IMR-90 (cell line): ENCODE data around the gene TTLL7. TPM values are rescaled to one million over a fixed set of nuclear protein-coding genes. Genes with fewer than 3 reads are reported as not detected.
A peak's percentile ranks its signal among the peaks of the same experiment; 100 is the strongest.

Source experiments
- ATAC-seq: fragments of 200-7000 bp; cut with Tn5 transposase; 2 replicates; pipeline ENCODE4 v1.9.1; 2020; ENCODE audit warnings: low read depth, mild to moderate bottlenecking, moderate library complexity
- BruUV-seq: library from RNA; stranded (reverse); fragments of 400-500 nt; replicated peaks from 2 replicates; lab custom pipeline; 2021; lab: Mats Ljungman, UMichigan
- CTCF ChIA-PET: fragments of 300-600 bp; formaldehyde crosslinking; extraction: SDS; loops from one replicate; lab custom pipeline; 2021; ENCODE audit warnings: antibody characterized with exemption; lab: Yijun Ruan, JAX
- POLR2A ChIA-PET: fragments of 300-600 bp; sonication (Branson Sonifier 250); formaldehyde crosslinking; loops from one replicate; lab custom pipeline; 2022; ENCODE audit warnings: antibody characterized with exemption; ENCODE audit not compliant: unreplicated experiment; lab: Charles Lee
- DNase-seq: peaks from one replicate; pipeline ENCODE4 v3.0.0; 2013
- H2AFZ ChIP-seq: replicated peaks from 2 replicates; pipeline ENCODE3; 2013; ENCODE audit warnings: low read length, mild to moderate bottlenecking; ENCODE audit not compliant: poor library complexity
- H2AK5ac ChIP-seq: 2 replicates; pipeline ENCODE4 v1.6.1; 2013; ENCODE audit warnings: low read depth, low read length, inconsistent platforms
- H2AK9ac ChIP-seq: replicated peaks from 2 replicates; pipeline ENCODE3; 2013; ENCODE audit warnings: mild to moderate bottlenecking, low read depth, low read length, moderate library complexity; ENCODE audit not compliant: poor library complexity
- H2BK120ac ChIP-seq: 2 replicates; pipeline ENCODE4 v1.6.1; 2013; ENCODE audit warnings: low read depth, low read length, inconsistent platforms
- H2BK15ac ChIP-seq: 3 replicates; pipeline ENCODE4 v1.6.1; 2013; ENCODE audit warnings: low read depth, low read length, inconsistent platforms
- H2BK20ac ChIP-seq: 2 replicates; pipeline ENCODE4 v1.6.1; 2013; ENCODE audit warnings: low read depth, mild to moderate bottlenecking, inconsistent platforms, low read length, moderate library complexity
- H2BK5ac ChIP-seq: 2 replicates; pipeline ENCODE4 v1.6.1; 2013; ENCODE audit warnings: mild to moderate bottlenecking, low read depth, low read length, inconsistent platforms; ENCODE audit not compliant: poor library complexity, severe bottlenecking
- H3K14ac ChIP-seq: replicated peaks from 2 replicates; pipeline ENCODE4 v1.6.1; 2013; ENCODE audit warnings: low read depth, low read length, inconsistent platforms
- H3K18ac ChIP-seq: 2 replicates; pipeline ENCODE4 v1.6.1; 2013; ENCODE audit warnings: low read depth, low read length, control low read depth
- H3K23ac ChIP-seq: 2 replicates; pipeline ENCODE4 v1.6.1; 2013; ENCODE audit warnings: low read depth, low read length, inconsistent platforms
- H3K27ac ChIP-seq: 2 replicates; pipeline ENCODE4 v1.5.1; 2013; ENCODE audit warnings: mild to moderate bottlenecking, control low read depth, low read length; ENCODE audit not compliant: insufficient read depth
- H3K27me3 ChIP-seq: 2 replicates; pipeline ENCODE4 v1.6.1; 2013; ENCODE audit warnings: low read length; ENCODE audit not compliant: control insufficient read depth, insufficient read depth
- H3K36me3 ChIP-seq: 2 replicates; pipeline ENCODE4 v1.6.1; 2013; ENCODE audit warnings: low read length, mixed read lengths; ENCODE audit not compliant: control insufficient read depth, insufficient read depth
- H3K4ac ChIP-seq: 2 replicates; pipeline ENCODE4 v1.6.1; 2013; ENCODE audit warnings: low read depth, low read length, inconsistent platforms
- H3K4me1 ChIP-seq: 2 replicates; pipeline ENCODE4 v1.6.1; 2013; ENCODE audit warnings: low read length, mixed read lengths; ENCODE audit not compliant: control insufficient read depth, insufficient read depth
- H3K4me2 ChIP-seq: 2 replicates; pipeline ENCODE4 v1.6.1; 2013; ENCODE audit warnings: low read depth, mild to moderate bottlenecking, control low read depth, low read length, moderate library complexity
- H3K4me3 ChIP-seq: 2 replicates; pipeline ENCODE4 v1.5.1; 2013; ENCODE audit warnings: low read depth, mild to moderate bottlenecking, control low read depth, low read length, moderate library complexity; ENCODE audit not compliant: insufficient read depth
- H3K56ac ChIP-seq: 2 replicates; pipeline ENCODE4 v1.6.1; 2013; ENCODE audit warnings: low read length, inconsistent platforms; ENCODE audit not compliant: insufficient read depth; ENCODE audit errors: extremely low read depth
- H3K79me1 ChIP-seq, 2 experiments: 2 replicates each; pipeline ENCODE4 v1.6.1; 2013; ENCODE audit warnings: low read length in 2 of 2, inconsistent platforms in 1 of 2, low read depth in 1 of 2
- H3K9ac ChIP-seq: 2 replicates; pipeline ENCODE4 v1.6.1; 2013; ENCODE audit warnings: low read depth, low read length, control low read depth
- H3K9me1 ChIP-seq: 2 replicates; pipeline ENCODE4 v1.6.1; 2013; ENCODE audit warnings: low read length, inconsistent platforms; ENCODE audit not compliant: insufficient read depth
- H3K9me3 ChIP-seq: 2 replicates; pipeline ENCODE4 v1.6.1; 2013; ENCODE audit warnings: low read length; ENCODE audit not compliant: control insufficient read depth, insufficient read depth
- H4K20me1 ChIP-seq: 2 replicates; pipeline ENCODE4 v1.6.1; 2013; ENCODE audit warnings: low read length, inconsistent platforms; ENCODE audit not compliant: insufficient read depth
- H4K5ac ChIP-seq: 2 replicates; pipeline ENCODE4 v1.6.1; 2013; ENCODE audit warnings: mild to moderate bottlenecking, low read depth, low read length, control low read depth
- H4K8ac ChIP-seq, 2 experiments: 2 replicates each; pipeline ENCODE4 v1.6.1; 2013; ENCODE audit warnings: low read depth in 2 of 2, low read length in 2 of 2, control low read depth in 1 of 2, inconsistent platforms in 1 of 2
- H4K91ac ChIP-seq: 2 replicates; pipeline ENCODE4 v1.6.1; 2013; ENCODE audit warnings: low read depth, low read length, inconsistent platforms; ENCODE audit not compliant: insufficient read depth
- CHD1 ChIP-seq: IDR thresholded peaks from 2 replicates; pipeline ENCODE4 v1.6.1; 2012; ENCODE audit warnings: low read depth, low read length, improper control_type of control experiment
- CTCF ChIP-seq: conservative IDR thresholded peaks from 2 replicates; pipeline ENCODE4 v1.5.1; 2012; ENCODE audit warnings: mild to moderate bottlenecking, low read depth, low read length, improper control_type of control experiment
- MAZ ChIP-seq: IDR thresholded peaks from 2 replicates; pipeline ENCODE4 v1.6.1; 2012; ENCODE audit warnings: low read depth, mild to moderate bottlenecking, low read length, improper control_type of control experiment, moderate library complexity, borderline replicate concordance
- MXI1 ChIP-seq: IDR thresholded peaks from 2 replicates; pipeline ENCODE4 v1.6.1; 2012; ENCODE audit warnings: low read depth, mild to moderate bottlenecking, low read length, moderate library complexity, borderline replicate concordance
- RFX5 ChIP-seq: IDR thresholded peaks from 2 replicates; pipeline ENCODE4 v1.8.0; 2012; ENCODE audit warnings: low read depth, mild to moderate bottlenecking, low read length, moderate library complexity
- WGBS, 2 experiments: methylation state at CpG; one replicate each; pipeline versions ENCODE4 v1.1.5 to v1.1.7; 2013; ENCODE audit warnings: missing lambda C conversion rate in 2 of 2; ENCODE audit not compliant: insufficient read length in 1 of 2; ENCODE audit errors: extremely low coverage in 2 of 2; 5-methylcytosine and 5-hydroxymethylcytosine counted together
- dilution Hi-C: fragments of 300-500 bp; cut with HindIII; formaldehyde crosslinking; loops from one replicate; pipeline ENCODE4 v1.14.3; 2018; ENCODE audit warnings: low sequenced_read_pairs; ENCODE audit not compliant: unreplicated experiment
- in situ Hi-C: fragments of 300-500 bp; cut with MboI; formaldehyde crosslinking; loops from 3 replicates; pipeline ENCODE4 v1.14.3; 2019; ENCODE audit warnings: low sequenced_read_pairs, inconsistent platforms, mixed read lengths
- intact Hi-C: fragments of 100-400 bp; cut with micrococcal nuclease; formaldehyde crosslinking; loops from 2 replicates; pipeline ENCODE4 v1.10.0; 2022
- polyA plus RNA-seq, 3 experiments: library from polyadenylated mRNA; depleted of rRNA; stranded (reverse); fragments of >200 nt; gene quantifications; 2 replicates each; pipeline ENCODE4 v1.2.3, GENCODE V29; 2012; ENCODE audit warnings: low replicate concordance in 1 of 3
- total RNA-seq: library from RNA; depleted of rRNA; stranded (reverse); fragments of >200 nt; gene quantifications from 2 replicates; pipeline ENCODE4 v1.2.3, GENCODE V29; 2012; rRNA removed

TTLL7 gene
- total and polyA plus RNA-seq, 2 of the 4 experiments (the other 2 are of a cell fraction), result 5.7 to 8.1 TPM

DNA sequence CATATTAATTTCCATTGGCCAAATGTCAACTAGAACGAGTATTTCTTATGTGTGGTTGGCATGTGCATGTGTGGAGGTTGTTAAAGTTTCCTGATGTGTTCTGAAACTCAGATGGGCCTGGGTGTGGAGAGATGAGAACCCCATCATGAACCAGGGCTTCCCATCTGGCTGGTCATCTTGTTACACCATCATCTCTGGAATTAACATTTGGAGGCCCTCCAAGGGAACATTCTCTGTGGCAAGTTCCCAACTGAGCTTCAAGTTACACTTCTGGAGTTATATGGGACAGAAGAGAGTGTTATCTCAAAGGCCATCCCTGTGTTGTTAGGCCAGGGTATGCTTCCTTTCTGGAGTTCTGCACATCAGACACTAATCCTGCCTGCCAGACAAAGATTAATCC is 183.6 kb downstream of the TTLL7 start:
- intact Hi-C loops, result no loop called here

More for the DNA sequence above, 183.6 kb downstream of the TTLL7 start:
- H4K8ac ChIP-seq, result no peak overlapping the region
- no peak overlapping the region for H3K4me3 ChIP-seq
- no peak overlapping the region for H3K56ac ChIP-seq
- no peak overlapping the region for H2AK9ac ChIP-seq
- TF ChIP-seq CTCF (no peak), RFX5 (no peak), MXI1 (no peak), MAZ (no peak), CHD1 (no peak)
- no peak overlapping the region for H3K9ac ChIP-seq
- H3K23ac ChIP-seq, result no peak overlapping the region
- no peak overlapping the region for H3K4me2 ChIP-seq
- no peak overlapping the region for H3K4ac ChIP-seq
- H3K9me1 ChIP-seq, result no peaks in the 10 kb centered on the region
- no peaks in the 10 kb centered on the region for H3K36me3 ChIP-seq
- H2AK5ac ChIP-seq, result no peak overlapping the region
- WGBS, 2 experiments, result no CpG with 5 or more reads among the region's 1 CpG
- no peak overlapping the region for H4K5ac ChIP-seq
- no peaks in the 10 kb centered on the region for H3K9me3 ChIP-seq
- no peak overlapping the region for H2BK5ac ChIP-seq
- H3K18ac ChIP-seq, result no peak overlapping the region
- no peaks in the 10 kb centered on the region for H3K79me1 ChIP-seq
- no peak overlapping the region for H2BK20ac ChIP-seq
- POLR2A ChIA-PET, result no interaction called here
- no peak overlapping the region for H3K14ac ChIP-seq
- ATAC-seq, result peak; percentile 51
- in situ Hi-C loops, result no loop called here
- H2BK15ac ChIP-seq, result no peak overlapping the region
- dilution Hi-C loops, result no loop called here
- H4K20me1 ChIP-seq, result no peaks in the 10 kb centered on the region
- H3K4me1 ChIP-seq, result no peaks in the 10 kb centered on the region
- no peak overlapping the region for H2BK120ac ChIP-seq
- H3K27ac ChIP-seq, result no peak overlapping the region
- BruUV-seq, result no TSS peak
- H2AFZ ChIP-seq, result no peak overlapping the region
- peak; percentile 58 for DNase-seq
- no peak overlapping the region for H4K91ac ChIP-seq
- CTCF ChIA-PET, result no interaction called here
- no peaks in the 10 kb centered on the region for H3K27me3 ChIP-seq

Other genes starting within 250 kb of the TTLL7 start
- gene PRKACB, start 145.1 kb upstream of the TTLL7 start, total RNA-seq, result 8.2 and 14.2 TPM in 2 replicates
- 5.8 and 8.3 TPM in 2 replicates for gene PRKACB, start 145.1 kb upstream of the TTLL7 start, polyA plus RNA-seq (2012; rRNA removed)